Caco-2 (cell line): ENCODE measurements around the gene HSD3B2. TPM values are rescaled to one million over a fixed set of nuclear protein-coding genes. Genes with fewer than 3 reads are reported as not detected.

Source experiments
- BruUV-seq: library from RNA; stranded (reverse); fragments of 400-500 nt; replicated peaks from 2 replicates; lab custom pipeline; 2021; lab: Mats Ljungman, UMichigan
- CTCF ChIA-PET: fragments of 300-600 bp; sonication (Branson Sonifier 250); formaldehyde crosslinking; loops from one replicate; lab custom pipeline; 2022; ENCODE audit warnings: antibody characterized with exemption; lab: Charles Lee
- POLR2A ChIA-PET: fragments of 300-600 bp; sonication (Branson Sonifier 250); formaldehyde crosslinking; loops from one replicate; lab custom pipeline; 2022; ENCODE audit warnings: antibody characterized with exemption; lab: Charles Lee
- DNase-seq, 2 experiments: peaks; one replicate each; pipeline versions ENCODE4 v3.0.0 to v3.0.0-alpha.2; 2020 to 2022
- H3K27me3 ChIP-seq: replicated peaks from 2 replicates; pipeline ENCODE4 v1.6.0; 2011; ENCODE audit warnings: low read length; ENCODE audit not compliant: control insufficient read depth, insufficient read depth
- H3K36me3 ChIP-seq: 2 replicates; pipeline ENCODE4 v1.5.1; 2011; ENCODE audit warnings: low read length; ENCODE audit not compliant: control insufficient read depth, insufficient read depth
- H3K4me1 ChIP-seq: fragments of 250-450 bp; sonication (Bioruptor Pico); 2 replicates; pipeline ENCODE4 v1.5.1; 2020; ENCODE audit warnings: mild to moderate bottlenecking
- H3K4me3 ChIP-seq: 2 replicates; pipeline ENCODE4 v1.5.1; 2011; ENCODE audit warnings: low read depth, mild to moderate bottlenecking, control low read depth, low read length
- H3K9me3 ChIP-seq: fragments of 250-450 bp; sonication (Bioruptor Pico); 2 replicates; pipeline ENCODE4 v1.5.1; 2020; ENCODE audit warnings: mild to moderate bottlenecking, moderate library complexity
- H3K27ac Mint-ChIP-seq: one replicate; pipeline ENCODE4 v1.8.0; 2022; ENCODE audit warnings: mixed read lengths; ENCODE audit not compliant: unreplicated experiment
- H3K27me3 Mint-ChIP-seq: one replicate; pipeline ENCODE4 v1.8.0; 2022; ENCODE audit warnings: mixed read lengths; ENCODE audit not compliant: insufficient read depth, unreplicated experiment
- H3K36me3 Mint-ChIP-seq: one replicate; pipeline ENCODE4 v1.8.0; 2022; ENCODE audit warnings: mild to moderate bottlenecking, mixed read lengths; ENCODE audit not compliant: insufficient read depth, unreplicated experiment
- H3K4me1 Mint-ChIP-seq: one replicate; pipeline ENCODE4 v1.8.0; 2022; ENCODE audit warnings: low read depth, mixed read lengths; ENCODE audit not compliant: unreplicated experiment
- H3K4me3 Mint-ChIP-seq: one replicate; pipeline ENCODE4 v1.8.0; 2022; ENCODE audit warnings: mild to moderate bottlenecking, moderate library complexity, mixed read lengths; ENCODE audit not compliant: unreplicated experiment
- H3K9me3 Mint-ChIP-seq: one replicate; pipeline ENCODE4 v1.8.0; 2022; ENCODE audit warnings: mixed read lengths; ENCODE audit not compliant: unreplicated experiment
- intact Hi-C: fragments of 100-400 bp; cut with micrococcal nuclease; formaldehyde crosslinking; loops from one replicate; pipeline ENCODE4 v1.10.0; 2022; ENCODE audit not compliant: unreplicated experiment
- total RNA-seq: library from RNA; stranded (reverse); gene quantifications from 2 replicates; pipeline ENCODE4 v1.2.3, GENCODE V29; 2022
- TF ChIP-seq, protein P1 (sequence below), 2 experiments: fragments of 200-600 bp in 1 of 2; IDR thresholded peaks; 1 replicate in 1 of 2; 2 replicates in 1 of 2; pipeline versions ENCODE4 v1.5.1 to v1.8.0; 2011 to 2022; ENCODE audit warnings: antibody characterized with exemption in 1 of 2, control low read depth in 1 of 2, inconsistent platforms in 1 of 2, low read depth in 1 of 2, low read length in 1 of 2, mild to moderate bottlenecking in 1 of 2, moderate library complexity in 1 of 2; ENCODE audit not compliant: insufficient read depth in 1 of 2, severe bottlenecking in 1 of 2, unreplicated experiment in 1 of 2

Gene HSD3B2
- total RNA-seq, 1 experiment from 2014 or later, result not detected

GRCh38 chr1:119380304-119380703, 34.6 kb upstream of the HSD3B2 start:
- TF ChIP-seq, protein P1, sequence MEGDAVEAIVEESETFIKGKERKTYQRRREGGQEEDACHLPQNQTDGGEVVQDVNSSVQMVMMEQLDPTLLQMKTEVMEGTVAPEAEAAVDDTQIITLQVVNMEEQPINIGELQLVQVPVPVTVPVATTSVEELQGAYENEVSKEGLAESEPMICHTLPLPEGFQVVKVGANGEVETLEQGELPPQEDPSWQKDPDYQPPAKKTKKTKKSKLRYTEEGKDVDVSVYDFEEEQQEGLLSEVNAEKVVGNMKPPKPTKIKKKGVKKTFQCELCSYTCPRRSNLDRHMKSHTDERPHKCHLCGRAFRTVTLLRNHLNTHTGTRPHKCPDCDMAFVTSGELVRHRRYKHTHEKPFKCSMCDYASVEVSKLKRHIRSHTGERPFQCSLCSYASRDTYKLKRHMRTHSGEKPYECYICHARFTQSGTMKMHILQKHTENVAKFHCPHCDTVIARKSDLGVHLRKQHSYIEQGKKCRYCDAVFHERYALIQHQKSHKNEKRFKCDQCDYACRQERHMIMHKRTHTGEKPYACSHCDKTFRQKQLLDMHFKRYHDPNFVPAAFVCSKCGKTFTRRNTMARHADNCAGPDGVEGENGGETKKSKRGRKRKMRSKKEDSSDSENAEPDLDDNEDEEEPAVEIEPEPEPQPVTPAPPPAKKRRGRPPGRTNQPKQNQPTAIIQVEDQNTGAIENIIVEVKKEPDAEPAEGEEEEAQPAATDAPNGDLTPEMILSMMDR (IDR thresholded peaks at IDR 0.05; ENCODE audit: insufficient read depth in 1 of 2, low read depth in 1 of 2, low read length in 1 of 2, severe bottlenecking in 1 of 2, unreplicated experiment in 1 of 2), result no peak
- H3K4me3 Mint-ChIP-seq, result no peak overlapping the region
- Histone ChIP-seq H3K4me3 (no peak overlapping the region), H3K9me3 (no peaks in the 10 kb centered on the region), H3K36me3 (no peaks in the 10 kb centered on the region), H3K27me3 (no peaks in the 10 kb centered on the region), H3K4me1 (no peaks in the 10 kb centered on the region)
- no peaks in the 10 kb centered on the region for H3K27me3 Mint-ChIP-seq
- H3K4me1 Mint-ChIP-seq, result peaks cover 7% of the 10 kb centered on the region
- no peaks in the 10 kb centered on the region for H3K36me3 Mint-ChIP-seq
- no TSS peak for BruUV-seq
- ChIA-PET POLR2A (no interaction called here), CTCF (no interaction called here)
- no peak overlapping the region for H3K27ac Mint-ChIP-seq
- DNase-seq, result no peak
- intact Hi-C loops, result no loop called here
- H3K9me3 Mint-ChIP-seq, result peaks cover 8% of the 10 kb centered on the region

GRCh38 chr1:119380983-119381662, 33.8 kb upstream of the HSD3B2 start:
- Histone ChIP-seq H3K9me3 (no peaks in the 10 kb centered on the region), H3K4me3 (no peak overlapping the region), H3K27me3 (no peaks in the 10 kb centered on the region), H3K36me3 (no peaks in the 10 kb centered on the region), H3K4me1 (no peaks in the 10 kb centered on the region)
- peaks cover 7% of the 10 kb centered on the region for H3K4me1 Mint-ChIP-seq
- no peak overlapping the region for H3K27ac Mint-ChIP-seq
- intact Hi-C loops, result no loop called here
- H3K36me3 Mint-ChIP-seq, result no peaks in the 10 kb centered on the region
- H3K9me3 Mint-ChIP-seq, result peaks cover 8% of the 10 kb centered on the region
- DNase-seq, result no peak
- TF ChIP-seq, protein P1 (IDR thresholded peaks at IDR 0.05; ENCODE audit: insufficient read depth in 1 of 2, low read depth in 1 of 2, low read length in 1 of 2, severe bottlenecking in 1 of 2, unreplicated experiment in 1 of 2), result no peak
- BruUV-seq, result no TSS peak
- H3K4me3 Mint-ChIP-seq, result no peak overlapping the region
- no peaks in the 10 kb centered on the region for H3K27me3 Mint-ChIP-seq
- ChIA-PET POLR2A (no interaction called here), CTCF (no interaction called here)

DNA sequence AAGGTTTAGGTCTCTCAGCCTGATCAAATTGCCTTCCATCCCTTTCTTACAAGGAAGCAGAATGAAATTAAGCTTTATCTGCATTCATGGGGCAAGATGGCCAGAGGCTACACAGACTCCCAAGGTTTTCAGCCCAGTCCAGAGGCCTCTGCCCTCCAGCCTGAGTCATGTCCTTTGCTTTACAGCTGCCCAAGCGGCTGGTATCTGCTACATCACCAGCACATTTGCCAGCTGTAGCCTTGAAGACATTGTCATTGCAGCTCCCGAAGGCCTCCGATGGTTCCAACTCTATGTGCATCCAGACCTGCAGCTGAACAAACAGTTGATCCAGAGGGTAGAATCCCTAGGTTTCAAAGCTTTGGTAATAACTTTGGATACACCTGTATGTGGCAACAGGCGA, 30.4 kb upstream of the HSD3B2 start:
- no TSS peak for BruUV-seq
- no peaks in the 10 kb centered on the region for H3K9me3 ChIP-seq
- H3K27me3 ChIP-seq, result no peaks in the 10 kb centered on the region
- ChIA-PET POLR2A (no interaction called here), CTCF (no interaction called here)
- H3K4me1 Mint-ChIP-seq, result peaks cover 13% of the 10 kb centered on the region
- H3K27me3 Mint-ChIP-seq, result no peaks in the 10 kb centered on the region
- TF ChIP-seq, protein P1 (IDR thresholded peaks at IDR 0.05; ENCODE audit: insufficient read depth in 1 of 2, low read depth in 1 of 2, low read length in 1 of 2, severe bottlenecking in 1 of 2, unreplicated experiment in 1 of 2), result no peak
- intact Hi-C loops, result no loop called here
- no peak overlapping the region for H3K4me3 ChIP-seq
- no peaks in the 10 kb centered on the region for H3K36me3 Mint-ChIP-seq
- no peaks in the 10 kb centered on the region for H3K36me3 ChIP-seq
- no peaks in the 10 kb centered on the region for H3K4me1 ChIP-seq
- DNase-seq, result no peak
- H3K27ac Mint-ChIP-seq, result no peak overlapping the region
- no peak overlapping the region for H3K4me3 Mint-ChIP-seq
- no peaks in the 10 kb centered on the region for H3K9me3 Mint-ChIP-seq
